Chondrocyte (in vitro differentiated cells): Measurements from ENCODE around the gene SLC19A2. TPM values are rescaled to one million over a fixed set of nuclear protein-coding genes. Genes with fewer than 3 reads are reported as not detected.
A peak's percentile ranks its signal among the peaks of the same experiment; 100 is the strongest.

Experiments used
- DNase-seq: peaks from one replicate; pipeline ENCODE4 v3.0.0; 2021; ENCODE audit warnings: mixed read lengths, low spot score
- H3K27ac Mint-ChIP-seq: one replicate; pipeline ENCODE4 v1.8.0; 2021; ENCODE audit warnings: mild to moderate bottlenecking, moderate library complexity, mixed read lengths; ENCODE audit not compliant: unreplicated experiment
- H3K27me3 Mint-ChIP-seq: 2 replicates; pipeline ENCODE4 v1.8.0; 2021; ENCODE audit warnings: low read depth, mixed read lengths
- H3K36me3 Mint-ChIP-seq: 2 replicates; pipeline ENCODE4 v1.8.0; 2021; ENCODE audit warnings: low read depth, mixed read lengths
- H3K4me1 Mint-ChIP-seq: 2 replicates; pipeline ENCODE4 v1.8.0; 2021; ENCODE audit warnings: low read depth, mild to moderate bottlenecking, mixed read lengths
- H3K4me3 Mint-ChIP-seq: one replicate; pipeline ENCODE4 v1.8.0; 2021; ENCODE audit warnings: mild to moderate bottlenecking, moderate library complexity, mixed read lengths; ENCODE audit not compliant: unreplicated experiment
- H3K9me3 Mint-ChIP-seq: 2 replicates; pipeline ENCODE4 v1.8.0; 2021; ENCODE audit warnings: low read depth, mixed read lengths
- CTCF ChIP-seq: fragments of 200-600 bp; sonication (generic); IDR thresholded peaks from 2 replicates; pipeline ENCODE4 v1.5.0; 2021; ENCODE audit warnings: antibody characterized with exemption, mild to moderate bottlenecking, moderate library complexity
- total RNA-seq: library from RNA; stranded (reverse); gene quantifications from 3 replicates; pipeline ENCODE4 v1.2.1, GENCODE V29; 2021

The SLC19A2 gene
- total RNA-seq, 1 donor from 2014 or later = 4.9 TPM

GRCh38 chr1:169452921-169453320 lies 32.8 kb downstream of the SLC19A2 start:
- Mint-ChIP-seq H3K4me3 (no peak overlapping the region), H3K27me3 (peaks cover 15% of the 10 kb centered on the region), H3K4me1 (no peaks in the 10 kb centered on the region), H3K36me3 (peaks cover 9% of the 10 kb centered on the region), H3K9me3 (peaks cover 13% of the 10 kb centered on the region), H3K27ac (no peak overlapping the region)
- no peak for TF ChIP-seq CTCF
- DNase-seq = no peak

- no peaks in the 10 kb centered on the region for H3K4me1 Mint-ChIP-seq
- H3K27ac Mint-ChIP-seq = no peak overlapping the region
- peaks cover 2% of the 10 kb centered on the region for H3K36me3 Mint-ChIP-seq
- no peak for TF ChIP-seq CTCF
- peaks cover 15% of the 10 kb centered on the region for H3K27me3 Mint-ChIP-seq
- DNase-seq = no peak
- H3K4me3 Mint-ChIP-seq = no peak overlapping the region
- peaks cover 3% of the 10 kb centered on the region for H3K9me3 Mint-ChIP-seq
These were observed 34.4 kb downstream of the SLC19A2 start for GRCh38 chr1:169451218-169451824.

GRCh38 chr1:169443923-169444322 lies 41.8 kb downstream of the SLC19A2 start:
- no peaks in the 10 kb centered on the region for H3K4me1 Mint-ChIP-seq
- H3K27ac Mint-ChIP-seq = no peak overlapping the region
- TF ChIP-seq CTCF = no peak
- no peak overlapping the region for H3K4me3 Mint-ChIP-seq
- no peak for DNase-seq
- H3K27me3 Mint-ChIP-seq = peaks cover 46% of the 10 kb centered on the region
- no peaks in the 10 kb centered on the region for H3K9me3 Mint-ChIP-seq
- no peaks in the 10 kb centered on the region for H3K36me3 Mint-ChIP-seq

- peak within 1 kb of the TSS; percentile 98 for H3K4me3 Mint-ChIP-seq
- H3K36me3 Mint-ChIP-seq = peaks cover 2% of the 10 kb centered on the region
- DNase-seq = peak; percentile 95
- peaks cover 16% of the 10 kb centered on the region for H3K4me1 Mint-ChIP-seq
- no peak for TF ChIP-seq CTCF
- H3K9me3 Mint-ChIP-seq = peaks cover 14% of the 10 kb centered on the region
- H3K27me3 Mint-ChIP-seq = peaks cover 9% of the 10 kb centered on the region
- peak within 1 kb of the TSS; percentile 65 for H3K27ac Mint-ChIP-seq
These were observed 58.6 kb downstream of the SLC19A2 start, which contains the start of gene CCDC181 for GRCh38 chr1:169427081-169427641. TSS of gene CCDC181 (minus strand) at chr1:169427474. CDS start at chr1:169424927, 2,547 bp downstream.

DNA sequence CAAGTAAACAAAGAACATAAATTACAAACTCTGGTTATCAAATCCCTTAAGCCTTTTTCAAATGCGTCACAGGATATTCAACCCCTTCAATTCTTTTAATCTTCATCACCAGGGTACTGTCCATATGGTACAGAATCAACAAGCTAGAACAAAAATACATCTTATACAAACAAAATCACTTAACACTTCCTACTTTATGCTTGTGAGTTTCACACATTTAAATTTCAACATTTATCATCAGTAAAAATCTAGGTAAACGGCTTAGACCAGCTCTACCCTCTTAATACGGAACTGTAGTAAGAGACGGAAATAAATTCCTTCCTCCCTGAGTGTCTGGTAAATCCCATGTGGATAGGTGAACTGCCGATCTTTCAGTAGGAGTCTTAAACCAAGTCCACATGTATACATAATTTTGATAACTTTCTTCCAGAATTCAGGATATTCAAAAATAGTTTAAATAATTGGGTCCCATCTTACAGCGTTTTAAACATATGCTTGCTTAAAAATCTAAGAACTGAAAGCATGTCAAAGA lies 59.5 kb downstream of the SLC19A2 start:
- peaks cover 3% of the 10 kb centered on the region for H3K27me3 Mint-ChIP-seq
- H3K9me3 Mint-ChIP-seq = peaks cover 12% of the 10 kb centered on the region
- DNase-seq = no peak
- no peak overlapping the region for H3K4me3 Mint-ChIP-seq
- H3K36me3 Mint-ChIP-seq = peaks cover 2% of the 10 kb centered on the region
- no peak for TF ChIP-seq CTCF
- peaks cover 16% of the 10 kb centered on the region for H3K4me1 Mint-ChIP-seq
- no peak overlapping the region for H3K27ac Mint-ChIP-seq
